CD4-positive, alpha-beta T cell (primary cell): ENCODE measurements around the gene PGAP1. TPM values are rescaled to one million over a fixed set of nuclear protein-coding genes. Genes with fewer than 3 reads are reported as not detected.

ENCODE experiments used
- ATAC-seq: fragments of 200-7000 bp; cut with Tn5 transposase; one replicate; pipeline ENCODE4 v1.10.0; 2022; ENCODE audit warnings: mild to moderate bottlenecking; ENCODE audit not compliant: poor library complexity
- CTCF ChIA-PET: fragments of 350-600 bp; sonication (Branson Sonifier 250); formaldehyde crosslinking; loops from one replicate; lab custom pipeline; 2021; ENCODE audit warnings: antibody characterized with exemption, inconsistent platforms; lab: Charles Lee
- POLR2A ChIA-PET: fragments of 350-600 bp; sonication (Branson Sonifier 250); formaldehyde crosslinking; loops from one replicate; lab custom pipeline; 2021; ENCODE audit warnings: antibody characterized with exemption, inconsistent platforms; lab: Charles Lee
- DNase-seq, 14 experiments: peaks; one replicate each; pipeline ENCODE4 v3.0.0-alpha.2; 2013 to 2020; ENCODE audit warnings: mixed read lengths in 2 of 14
- H3K27ac ChIP-seq, 2 donors: one replicate each; pipeline versions ENCODE4 v1.5.1 to v1.7.0; 2013; ENCODE audit warnings: low read length in 2 of 2, low read depth in 1 of 2, mild to moderate bottlenecking in 1 of 2
- H3K27me3 ChIP-seq, 2 experiments: 1 replicate in 1 of 2; 2 replicates in 1 of 2; pipeline versions ENCODE4 v1.6.1 to v1.7.0; 2013; ENCODE audit warnings: low read length in 2 of 2, control low read depth in 1 of 2, mild to moderate bottlenecking in 1 of 2, moderate library complexity in 1 of 2; ENCODE audit not compliant: insufficient read depth in 2 of 2, control insufficient read depth in 1 of 2
- H3K36me3 ChIP-seq: one replicate; pipeline ENCODE4 v1.6.1; 2013; ENCODE audit warnings: low read length, control low read depth; ENCODE audit not compliant: insufficient read depth
- H3K4me1 ChIP-seq: one replicate; pipeline ENCODE4 v1.6.1; 2013; ENCODE audit warnings: low read length, control low read depth; ENCODE audit not compliant: insufficient read depth
- H3K4me3 ChIP-seq: one replicate; pipeline ENCODE4 v1.5.1; 2013; ENCODE audit warnings: mild to moderate bottlenecking, low read length, moderate library complexity
- H3K9me3 ChIP-seq, 2 experiments: 1 replicate in 1 of 2; 2 replicates in 1 of 2; pipeline versions ENCODE4 v1.6.1 to v1.7.0; 2013; ENCODE audit warnings: low read length in 2 of 2, mild to moderate bottlenecking in 2 of 2, control low read depth in 1 of 2, moderate library complexity in 1 of 2; ENCODE audit not compliant: control insufficient read depth in 1 of 2, insufficient read depth in 1 of 2
- H3K27ac Mint-ChIP-seq: one replicate; pipeline ENCODE4 v1.8.0; 2020; ENCODE audit warnings: mixed read lengths
- H3K27me3 Mint-ChIP-seq: one replicate; pipeline ENCODE4 v1.8.0; 2021; ENCODE audit warnings: mixed read lengths
- H3K36me3 Mint-ChIP-seq: one replicate; pipeline ENCODE4 v1.8.0; 2021; ENCODE audit warnings: low read depth, mixed read lengths
- H3K4me1 Mint-ChIP-seq: one replicate; pipeline ENCODE4 v1.8.0; 2021; ENCODE audit warnings: low read depth, mixed read lengths
- H3K4me3 Mint-ChIP-seq: one replicate; pipeline ENCODE4 v1.8.0; 2020; ENCODE audit warnings: mild to moderate bottlenecking, mixed read lengths
- H3K9me3 Mint-ChIP-seq: one replicate; pipeline ENCODE4 v1.8.0; 2020; ENCODE audit warnings: mixed read lengths
- intact Hi-C, 2 experiments: fragments of 100-400 bp; cut with DNase I in 1 of 2; cut with micrococcal nuclease in 1 of 2; formaldehyde crosslinking; loops; one replicate each; pipeline versions ENCODE4 v1.15.1 to v1.9.0; 2023 to 2025; cut with DNase I, micrococcal nuclease
- total RNA-seq, 174 experiments: library from RNA in 2 of 174; stranded (reverse) in 2 of 174; gene quantifications; one replicate each; pipeline ENCODE4 v1.2.3 and lab custom pipeline; 2021 to 2026
- TF ChIP-seq, protein P1 (sequence below): fragments of 200-600 bp; IDR thresholded peaks from one replicate; pipeline ENCODE4 v1.8.0; 2022; ENCODE audit warnings: antibody characterized with exemption, mild to moderate bottlenecking

Gene PGAP1
- total RNA-seq, 2 experiments from 2014 or later, result 10.3 to 11.3 TPM

DNA sequence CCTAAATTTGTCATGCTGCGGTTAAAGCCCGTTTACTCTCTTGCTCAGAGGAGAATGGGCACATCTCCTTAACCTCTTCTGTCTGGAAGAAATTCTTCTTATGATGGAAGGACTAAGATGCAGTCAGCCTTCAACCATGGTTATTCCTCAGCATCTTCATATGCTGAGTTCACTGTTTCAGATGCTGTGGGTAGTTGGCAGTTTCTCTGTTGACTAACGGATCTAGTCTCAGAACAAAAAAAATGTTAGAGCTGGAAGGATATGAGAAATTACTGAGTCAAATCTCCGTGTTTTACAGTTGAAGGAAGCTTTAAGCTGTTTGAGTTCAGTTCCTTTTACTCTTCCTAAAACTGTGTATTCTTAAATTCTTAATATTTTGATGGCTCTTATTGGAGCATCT, 43.6 kb upstream of the PGAP1 start:
- H3K4me3 ChIP-seq, result no peak overlapping the region
- Mint-ChIP-seq H3K27ac (no peak overlapping the region), H3K36me3 (no peaks in the 10 kb centered on the region), H3K4me3 (no peak overlapping the region), H3K27me3 (no peaks in the 10 kb centered on the region), H3K9me3 (no peaks in the 10 kb centered on the region), H3K4me1 (no peaks in the 10 kb centered on the region)
- H3K4me1 ChIP-seq, result no peaks in the 10 kb centered on the region
- no peaks in the 10 kb centered on the region for H3K36me3 ChIP-seq
- no peak for ATAC-seq
- POLR2A ChIA-PET, result interaction anchor here (1.1 kb wide), 1 partner anchor 10 kb away, joined by 3 read pairs; no protein-coding TSS in a partner anchor
- DNase-seq, result no peak
- intact Hi-C loops, result no loop called here
- CTCF ChIA-PET, result no interaction called here
- no peaks in the 10 kb centered on the region for H3K27me3 ChIP-seq
- TF ChIP-seq, protein P1, sequence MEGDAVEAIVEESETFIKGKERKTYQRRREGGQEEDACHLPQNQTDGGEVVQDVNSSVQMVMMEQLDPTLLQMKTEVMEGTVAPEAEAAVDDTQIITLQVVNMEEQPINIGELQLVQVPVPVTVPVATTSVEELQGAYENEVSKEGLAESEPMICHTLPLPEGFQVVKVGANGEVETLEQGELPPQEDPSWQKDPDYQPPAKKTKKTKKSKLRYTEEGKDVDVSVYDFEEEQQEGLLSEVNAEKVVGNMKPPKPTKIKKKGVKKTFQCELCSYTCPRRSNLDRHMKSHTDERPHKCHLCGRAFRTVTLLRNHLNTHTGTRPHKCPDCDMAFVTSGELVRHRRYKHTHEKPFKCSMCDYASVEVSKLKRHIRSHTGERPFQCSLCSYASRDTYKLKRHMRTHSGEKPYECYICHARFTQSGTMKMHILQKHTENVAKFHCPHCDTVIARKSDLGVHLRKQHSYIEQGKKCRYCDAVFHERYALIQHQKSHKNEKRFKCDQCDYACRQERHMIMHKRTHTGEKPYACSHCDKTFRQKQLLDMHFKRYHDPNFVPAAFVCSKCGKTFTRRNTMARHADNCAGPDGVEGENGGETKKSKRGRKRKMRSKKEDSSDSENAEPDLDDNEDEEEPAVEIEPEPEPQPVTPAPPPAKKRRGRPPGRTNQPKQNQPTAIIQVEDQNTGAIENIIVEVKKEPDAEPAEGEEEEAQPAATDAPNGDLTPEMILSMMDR, result no peak
- H3K27ac ChIP-seq, result no peak overlapping the region
- no peaks in the 10 kb centered on the region for H3K9me3 ChIP-seq

- DNase-seq (no peak), ATAC-seq (no peak)
- no peaks in the 10 kb centered on the region for H3K9me3 ChIP-seq
- Mint-ChIP-seq H3K27ac (no peak overlapping the region), H3K36me3 (no peaks in the 10 kb centered on the region), H3K4me1 (no peaks in the 10 kb centered on the region), H3K9me3 (no peaks in the 10 kb centered on the region), H3K4me3 (no peak overlapping the region), H3K27me3 (no peaks in the 10 kb centered on the region)
- H3K27me3 ChIP-seq, result no peaks in the 10 kb centered on the region
- TF ChIP-seq, protein P1, result no peak
- H3K4me1 ChIP-seq, result no peaks in the 10 kb centered on the region
- intact Hi-C loops, result no loop called here
- POLR2A ChIA-PET, result no interaction called here
- CTCF ChIA-PET, result interaction anchor here (0.6 kb wide), 1 partner anchor 9 kb away, joined by 3 read pairs; no protein-coding TSS in a partner anchor
- no peaks in the 10 kb centered on the region for H3K36me3 ChIP-seq
- H3K27ac ChIP-seq, result no peak overlapping the region
- no peak overlapping the region for H3K4me3 ChIP-seq
Measured at GRCh38 chr2:196968516-196968915, 42.0 kb upstream of the PGAP1 start.

- CTCF ChIA-PET, result no interaction called here
- TF ChIP-seq, protein P1, result no peak
- POLR2A ChIA-PET, result no interaction called here
- Histone ChIP-seq H3K4me1 (no peaks in the 10 kb centered on the region), H3K4me3 (no peak overlapping the region), H3K36me3 (no peaks in the 10 kb centered on the region), H3K9me3 (no peaks in the 10 kb centered on the region), H3K27ac (no peak overlapping the region), H3K27me3 (no peaks in the 10 kb centered on the region)
- Mint-ChIP-seq H3K9me3 (no peaks in the 10 kb centered on the region), H3K4me3 (no peak overlapping the region), H3K36me3 (no peaks in the 10 kb centered on the region), H3K27me3 (no peaks in the 10 kb centered on the region), H3K4me1 (no peaks in the 10 kb centered on the region), H3K27ac (no peak overlapping the region)
- intact Hi-C loops, result no loop called here
- no peak for ATAC-seq
- no peak for DNase-seq
Measured at GRCh38 chr2:196967775-196968174, 41.3 kb upstream of the PGAP1 start.
